GM19324 (cell line): Measurements from ENCODE around the gene PRR19.

Source experiments
- ATAC-seq: cut with Tn5 transposase; IDR thresholded peaks from one replicate; pipeline ENCODE4 v1.9.1; 2021; ENCODE audit warnings: mild to moderate bottlenecking, moderate library complexity; ENCODE audit not compliant: unreplicated experiment, low FRiP score

Gene PRR19

GRCh38 chr19:42270346-42271044 is 31.4 kb upstream of the PRR19 start:
- no peak for ATAC-seq

DNA sequence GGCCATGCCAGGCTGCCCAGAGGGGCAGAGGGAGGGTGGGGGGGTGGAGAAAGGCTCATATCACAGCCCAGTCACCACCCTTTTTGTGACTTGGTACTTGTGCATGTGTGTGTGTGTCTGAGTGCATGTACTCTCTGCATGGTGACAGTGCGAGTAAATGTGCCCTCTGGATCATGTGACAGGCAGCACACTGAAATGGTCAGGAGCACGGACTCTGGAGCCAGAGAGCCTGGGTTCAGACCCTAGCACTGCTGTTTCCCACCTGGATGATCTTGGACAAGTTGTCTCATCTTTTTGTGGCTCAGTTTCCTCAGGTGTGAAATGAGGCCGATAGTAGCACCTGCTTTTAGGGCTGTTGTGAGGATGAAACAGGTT is 30.9 kb upstream of the PRR19 start:
- ATAC-seq = no peak

DNA sequence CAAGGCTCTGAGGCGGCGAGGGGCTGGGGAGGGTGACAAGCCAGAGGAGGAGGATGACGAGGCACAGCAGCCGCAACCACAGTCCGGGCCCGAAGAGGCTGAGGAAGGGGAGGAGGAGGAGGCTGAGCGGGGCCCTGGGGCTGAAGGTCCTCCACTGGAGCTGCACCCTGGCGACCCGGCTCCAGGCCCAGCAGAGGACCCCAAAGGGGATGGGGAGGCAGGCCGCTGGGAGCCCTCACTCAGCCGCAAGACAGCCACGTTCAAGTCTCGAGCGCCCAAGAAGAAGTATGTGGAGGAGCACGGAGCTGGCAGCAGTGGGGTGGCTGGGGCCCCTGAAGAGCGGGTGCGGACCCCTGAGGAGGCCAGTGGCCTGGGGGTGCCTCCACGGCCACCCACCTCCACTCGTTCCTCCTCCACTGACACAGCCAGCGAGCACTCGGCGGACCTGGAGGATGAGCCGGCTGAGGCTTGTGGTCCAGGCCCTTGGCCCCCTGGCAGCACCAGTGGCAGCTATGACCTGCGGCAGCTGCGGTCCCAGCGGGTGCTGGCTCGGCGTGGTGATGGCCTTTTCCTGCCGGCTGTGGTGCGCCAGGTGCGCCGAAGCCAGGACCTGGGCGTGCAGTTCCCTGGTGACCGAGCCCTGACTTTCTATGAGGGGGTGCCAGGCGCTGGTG is 29.9 kb upstream of the PRR19 start:
- no peak for ATAC-seq

GRCh38 chr19:42272535-42272897 is 29.4 kb upstream of the PRR19 start:
- no peak for ATAC-seq

DNA sequence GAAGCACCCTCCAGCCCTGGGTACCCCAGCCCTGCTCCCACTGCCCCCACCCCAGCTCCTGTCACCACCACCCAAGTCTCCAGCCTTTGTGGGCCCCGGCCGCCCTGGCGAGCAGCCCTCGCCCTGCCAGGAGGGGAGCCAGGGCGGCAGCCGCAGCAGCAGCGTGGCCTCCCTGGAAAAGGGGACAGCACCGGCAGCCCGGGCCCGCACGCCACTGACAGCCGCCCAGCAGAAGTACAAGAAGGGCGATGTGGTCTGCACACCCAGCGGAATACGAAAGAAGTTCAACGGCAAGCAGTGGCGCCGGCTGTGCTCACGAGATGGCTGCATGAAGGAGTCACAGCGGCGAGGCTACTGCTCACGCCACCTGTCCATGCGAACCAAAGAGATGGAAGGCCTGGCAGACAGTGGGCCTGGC is 28.9 kb upstream of the PRR19 start:
- no peak for ATAC-seq

- no peak for ATAC-seq
These were observed 28.4 kb upstream of the PRR19 start for GRCh38 chr19:42273407-42274064.

GRCh38 chr19:42274065-42274682 is 27.8 kb upstream of the PRR19 start:
- no peak for ATAC-seq

DNA sequence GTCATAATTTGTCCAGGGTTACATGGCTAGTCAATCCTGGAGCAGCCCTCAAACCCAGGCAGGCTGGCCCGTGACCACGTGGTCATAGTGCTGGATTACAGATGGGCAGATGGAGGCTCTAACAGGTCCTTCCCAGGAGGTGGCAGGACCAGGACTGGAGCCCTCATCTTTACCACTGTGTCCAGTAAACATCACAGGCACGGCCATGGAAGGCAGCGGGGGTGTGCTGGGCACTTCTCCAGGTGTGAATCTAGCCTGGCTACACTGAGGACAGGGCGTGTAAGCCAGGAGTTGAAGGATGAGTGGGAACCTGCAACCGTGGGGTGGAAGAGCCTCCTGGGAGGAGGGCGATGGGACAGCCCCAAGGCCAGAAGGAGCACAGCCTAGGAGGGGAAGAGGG is 26.8 kb upstream of the PRR19 start:
- no peak for ATAC-seq

- no peak for ATAC-seq
These were observed 26.4 kb upstream of the PRR19 start for GRCh38 chr19:42275517-42275916.

DNA sequence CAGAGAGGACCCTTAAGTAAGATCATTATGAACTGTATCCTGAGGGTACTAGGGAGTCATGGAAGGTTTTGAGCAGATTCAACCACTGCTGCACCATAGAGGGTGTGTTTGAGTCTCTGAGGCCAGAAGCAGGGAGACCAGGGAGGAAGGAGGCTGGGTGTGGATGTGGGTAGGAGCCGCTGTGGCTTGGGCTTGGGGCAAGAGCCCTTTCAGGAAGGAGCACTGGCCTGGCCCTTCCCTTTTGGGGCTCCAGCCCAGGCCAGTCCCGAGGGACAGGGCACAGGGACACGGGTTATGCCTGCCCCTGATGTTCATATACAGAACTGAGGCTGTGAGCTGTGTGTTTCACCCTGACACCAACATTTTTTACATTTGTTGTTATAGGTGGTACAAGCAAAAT is 25.6 kb upstream of the PRR19 start:
- ATAC-seq = no peak

DNA sequence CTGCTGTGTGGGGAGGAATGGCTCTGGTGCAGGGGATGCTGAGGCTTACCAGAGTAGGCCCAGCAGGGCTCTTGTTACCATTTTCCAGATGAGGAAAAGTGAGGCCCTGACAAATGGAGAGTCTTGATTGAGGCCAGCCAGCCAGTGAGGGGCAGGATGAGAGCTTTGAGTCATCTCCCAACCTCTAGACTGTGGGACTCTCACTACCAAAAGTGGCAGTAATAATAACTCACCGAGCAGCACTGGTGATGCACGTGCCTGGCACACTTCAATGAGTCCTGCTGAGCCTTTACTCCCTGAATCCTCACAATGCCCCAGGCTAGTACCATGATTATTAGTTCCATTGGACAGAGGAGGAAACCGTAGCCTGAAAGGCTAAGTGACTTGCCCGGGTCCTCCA is 25.1 kb upstream of the PRR19 start:
- no peak for ATAC-seq

DNA sequence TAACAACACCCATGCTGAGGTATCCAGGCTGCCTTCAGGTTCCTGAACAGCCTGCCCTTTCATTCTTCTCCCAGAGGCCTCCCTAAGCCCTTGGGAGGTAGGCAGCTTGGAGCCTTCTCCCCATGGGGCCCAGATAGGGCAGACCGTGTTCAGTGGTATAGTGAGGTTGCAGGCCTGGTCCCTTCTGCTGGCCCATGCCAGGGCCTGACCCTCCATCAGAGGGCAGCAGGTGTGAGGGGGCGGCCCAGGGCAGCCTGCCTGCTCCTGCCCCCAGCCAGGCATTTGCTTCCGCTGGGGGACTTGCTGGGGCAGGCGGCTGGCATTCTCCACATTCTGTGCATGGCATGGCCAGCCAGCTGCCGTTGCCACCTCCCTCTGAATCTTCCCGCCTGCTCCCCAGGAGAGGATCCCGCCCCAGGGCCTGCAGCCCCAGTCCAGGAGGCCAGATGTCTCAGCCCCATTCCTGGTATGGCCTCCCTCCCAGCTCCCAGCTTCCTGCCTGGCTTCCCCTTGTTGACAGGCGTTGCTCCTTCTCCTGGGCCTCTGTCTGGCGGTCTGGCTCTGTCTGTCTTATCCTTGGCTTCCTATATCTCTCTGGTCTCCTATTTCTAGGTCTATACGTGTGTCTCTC is 24.0 kb upstream of the PRR19 start:
- no peak for ATAC-seq

DNA sequence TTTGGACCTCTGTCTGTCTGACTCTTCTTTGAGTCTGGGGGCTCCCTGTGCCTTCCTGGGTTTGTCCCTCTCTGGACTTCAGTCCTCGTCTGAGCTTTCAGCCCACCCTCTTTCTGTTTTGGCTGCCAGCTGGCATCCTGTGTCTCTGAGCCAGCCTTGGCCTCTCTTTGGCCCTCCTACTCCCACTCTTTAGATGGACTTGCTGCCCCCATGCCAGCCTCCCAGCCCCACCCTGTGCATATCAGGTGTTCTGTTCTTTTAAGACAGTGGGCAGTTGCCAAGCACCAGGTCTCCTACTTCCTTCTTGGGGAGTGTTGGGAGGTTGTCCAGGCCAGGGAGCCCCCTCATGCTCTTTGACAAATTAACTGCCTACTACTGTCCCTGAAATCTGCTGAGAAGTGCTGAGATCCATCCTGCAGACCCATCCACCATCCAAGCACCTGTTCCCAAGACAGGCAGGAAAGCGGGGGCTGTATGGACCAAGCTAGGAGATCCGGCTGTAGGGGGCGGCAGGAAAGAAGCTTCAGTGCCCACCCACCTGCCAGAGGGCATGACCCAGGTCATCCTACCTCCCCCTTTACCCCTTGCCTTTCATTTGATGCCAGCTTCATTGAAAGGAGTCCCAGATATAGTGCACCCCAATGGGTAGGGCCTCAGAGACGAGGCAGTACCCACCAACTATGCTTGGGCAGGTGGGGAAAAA is 23.3 kb upstream of the PRR19 start:
- ATAC-seq = no peak

- no peak for ATAC-seq
These were observed 22.6 kb upstream of the PRR19 start for GRCh38 chr19:42279155-42279901.

DNA sequence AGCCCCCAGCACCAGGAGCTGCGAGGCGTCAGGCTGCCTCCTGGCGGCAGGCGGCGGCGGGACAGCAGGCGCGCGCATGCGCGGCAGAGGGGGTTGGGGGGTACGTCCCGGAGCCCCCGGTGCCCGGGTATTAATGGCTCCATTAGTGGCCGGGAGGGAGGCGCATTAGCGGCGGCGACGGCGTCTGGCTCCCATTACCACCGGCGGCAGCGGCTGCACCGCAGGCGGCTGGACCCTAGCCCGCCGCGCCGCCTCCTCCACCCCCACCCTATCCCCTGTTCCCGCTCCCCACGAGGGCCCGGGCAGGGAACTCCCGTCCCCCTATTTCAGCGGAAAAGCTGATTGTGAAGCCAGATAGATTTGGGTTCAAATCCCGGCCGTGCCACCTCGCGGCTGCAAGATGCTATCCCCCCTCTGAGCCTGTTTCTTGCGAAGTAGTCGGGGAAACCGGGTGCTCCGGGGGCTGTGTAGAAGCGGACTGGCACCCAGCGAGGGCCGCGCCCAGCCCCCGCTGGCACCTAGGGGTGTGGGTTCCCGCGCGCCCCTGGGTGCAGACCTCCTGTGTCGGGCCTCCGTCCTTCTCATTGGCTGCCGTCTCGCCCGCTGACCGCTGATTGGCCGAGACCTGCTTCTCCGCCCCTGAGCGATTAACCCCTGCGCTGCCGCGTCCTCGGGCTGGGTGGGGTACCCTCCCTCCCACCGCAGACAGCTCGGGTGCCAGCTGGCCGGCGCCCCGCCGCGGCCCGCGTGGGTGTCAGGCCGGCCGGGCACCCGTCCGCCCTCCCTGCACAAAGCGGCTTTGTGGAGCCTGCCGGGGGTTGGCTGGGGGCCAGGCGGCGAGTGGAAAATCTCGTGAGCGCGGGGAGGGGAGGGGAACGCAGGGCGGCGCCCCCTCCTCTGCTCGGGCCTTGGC is 21.8 kb upstream of the PRR19 start:
- peak; percentile 29 for ATAC-seq

GRCh38 chr19:42280815-42281145 is 21.2 kb upstream of the PRR19 start:
- ATAC-seq = no peak

GRCh38 chr19:42281146-42281826 is 20.6 kb upstream of the PRR19 start:
- no peak for ATAC-seq
